Activated CD4-positive, CD25-positive, alpha-beta regulatory T cell treated with anti-CD3 and anti-CD28 coated beads, Interleukin-2, amount 50 U/mL, for 16 hours (primary cell): ENCODE measurements around the gene GNAT1.
"Not testable (repeated sequence)": the region's sequence is repeated elsewhere in the genome, so short reads cannot be mapped to it uniquely, and the experiment has no call there.

Experiments
- DNase-seq: peaks from one replicate; pipeline ENCODE4 v3.0.0-alpha.2; 2020; ENCODE audit warnings: low read depth, low spot score

The GNAT1 gene

GRCh38 chr3:50202353-50203112 lies 11.1 kb downstream of the GNAT1 start:
- DNase-seq, result no peak

DNA sequence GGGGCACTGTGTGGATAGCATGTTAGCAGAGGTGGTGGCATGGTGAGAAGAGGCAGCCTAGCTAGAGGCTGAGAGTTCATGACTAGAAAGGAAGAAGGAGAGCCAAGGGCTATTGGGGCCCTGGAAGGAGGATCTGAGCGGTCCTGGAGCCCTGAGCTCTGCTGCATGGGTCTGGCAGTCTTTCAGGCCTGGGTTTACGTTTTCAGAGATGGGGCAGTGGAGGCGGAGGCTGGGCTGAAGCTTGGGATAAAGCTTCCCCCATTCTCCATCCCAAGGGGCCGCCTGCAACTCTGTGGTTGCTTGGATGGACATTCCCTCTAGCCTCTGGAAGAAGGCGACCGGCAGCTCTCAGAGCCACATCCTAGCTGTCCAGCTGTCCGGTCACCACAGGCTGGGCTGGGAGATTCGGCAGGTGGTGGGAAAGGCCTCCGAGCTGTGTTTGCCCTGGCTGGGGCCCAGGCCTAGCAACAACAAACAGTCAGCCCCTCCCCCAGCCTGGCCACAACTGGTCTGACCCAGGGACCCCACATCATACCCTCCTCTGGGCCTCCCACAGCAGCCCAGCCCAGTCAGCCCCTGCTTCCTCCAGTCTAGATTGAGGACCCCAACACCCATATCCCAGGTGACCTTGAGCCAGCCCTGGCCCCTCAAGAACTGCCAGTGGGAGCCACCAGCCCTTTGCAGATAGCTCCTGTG lies 11.9 kb downstream of the GNAT1 start:
- DNase-seq, result no peak

DNA sequence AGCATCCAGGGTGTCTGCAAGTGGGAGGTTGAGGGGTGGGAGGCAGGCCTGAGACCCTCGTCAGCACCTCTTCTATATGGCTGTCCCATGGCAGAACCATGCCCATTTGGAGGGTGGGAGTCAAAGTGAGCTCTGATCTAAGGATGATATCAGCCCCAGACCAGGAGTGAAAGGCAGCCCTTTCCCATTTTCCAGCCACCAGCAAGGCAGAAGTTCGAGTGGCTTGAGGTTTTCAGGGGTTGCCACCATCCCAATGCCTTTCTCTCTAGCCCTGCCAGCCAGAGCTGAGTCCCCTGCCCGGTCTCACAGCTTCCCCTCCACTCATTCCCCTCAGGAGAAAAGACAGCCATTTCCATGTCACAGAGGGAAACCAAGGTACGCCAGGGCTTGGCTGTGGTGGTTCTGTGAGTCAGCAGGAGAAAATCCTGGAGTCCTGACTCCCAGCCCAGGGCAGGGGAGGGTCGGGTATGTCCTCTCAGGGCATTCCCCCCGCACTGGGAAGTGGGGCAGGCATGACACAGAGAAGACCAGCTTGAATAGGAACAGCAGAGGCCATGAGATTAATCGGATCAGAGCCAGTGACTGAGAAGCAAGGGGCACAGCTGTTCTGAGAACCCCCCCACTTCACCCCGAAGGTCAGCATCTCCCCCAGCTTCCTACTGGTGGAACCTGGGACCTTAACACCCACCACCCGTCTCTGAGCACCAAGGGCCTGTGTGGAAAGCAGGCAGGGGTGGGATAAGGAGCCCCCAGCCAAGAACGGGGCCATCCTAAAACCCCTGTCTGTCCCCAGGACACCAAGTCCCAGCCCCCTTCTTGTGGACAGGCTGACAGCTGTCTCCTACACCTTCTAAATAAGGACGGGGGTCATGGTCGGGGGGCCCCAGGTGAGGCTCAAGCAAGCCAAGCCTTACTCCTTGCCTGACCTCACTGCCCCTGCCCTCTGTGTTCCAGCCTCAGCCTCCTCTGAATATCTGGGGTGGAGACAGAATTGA lies 12.7 kb downstream of the GNAT1 start:
- no peak for DNase-seq

GRCh38 chr3:50204804-50205412 lies 13.5 kb downstream of the GNAT1 start, which contains the start of gene SLC38A3:
Gene SLC38A3 (plus strand): TSS chr3:50205271. CDS start chr3:50214200, 8,929 bp downstream.
- DNase-seq, result no peak

DNA sequence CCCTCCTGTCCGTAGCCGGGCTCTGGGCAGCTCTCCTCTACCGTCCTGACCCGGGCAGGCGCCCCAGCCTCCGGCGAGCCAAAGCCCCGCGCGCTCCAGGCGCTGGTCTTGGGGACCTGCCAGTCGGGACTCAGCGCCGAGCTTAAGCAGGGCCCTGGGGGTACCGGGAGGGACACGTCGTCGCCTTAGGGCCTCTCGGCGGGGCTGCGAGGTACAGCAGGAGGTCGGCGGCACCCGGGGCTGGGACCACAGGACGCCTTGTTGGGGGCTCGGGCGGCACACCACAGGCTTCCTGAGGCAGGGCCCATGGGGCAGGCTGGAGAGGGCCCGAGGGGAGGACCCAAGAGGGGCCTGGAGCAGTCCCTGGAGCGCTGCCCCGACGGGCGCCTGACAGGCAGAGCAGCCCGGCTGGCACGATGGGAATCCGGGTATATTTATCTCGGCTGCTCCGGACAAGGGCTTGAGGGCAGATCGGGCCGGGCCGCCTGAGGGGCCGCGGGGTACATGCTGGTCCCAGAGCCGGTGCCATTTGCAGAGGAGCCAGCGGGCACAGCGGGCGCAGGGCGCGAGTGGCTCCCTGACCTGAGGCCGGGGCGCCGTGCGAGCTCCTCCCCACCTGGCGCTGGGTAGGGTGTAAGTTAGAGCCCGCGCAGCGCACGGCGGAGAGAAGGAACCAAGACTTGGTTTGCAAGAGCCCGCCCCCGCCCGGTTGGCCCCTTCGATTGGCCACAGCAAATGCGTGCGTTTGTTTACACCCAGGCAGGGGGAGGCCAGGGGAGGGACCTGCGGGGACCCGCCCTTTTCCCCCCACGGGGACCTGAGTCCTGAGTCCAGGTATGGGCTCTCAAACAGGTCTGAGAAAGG lies 14.2 kb downstream of the GNAT1 start:
- no peak for DNase-seq

DNA sequence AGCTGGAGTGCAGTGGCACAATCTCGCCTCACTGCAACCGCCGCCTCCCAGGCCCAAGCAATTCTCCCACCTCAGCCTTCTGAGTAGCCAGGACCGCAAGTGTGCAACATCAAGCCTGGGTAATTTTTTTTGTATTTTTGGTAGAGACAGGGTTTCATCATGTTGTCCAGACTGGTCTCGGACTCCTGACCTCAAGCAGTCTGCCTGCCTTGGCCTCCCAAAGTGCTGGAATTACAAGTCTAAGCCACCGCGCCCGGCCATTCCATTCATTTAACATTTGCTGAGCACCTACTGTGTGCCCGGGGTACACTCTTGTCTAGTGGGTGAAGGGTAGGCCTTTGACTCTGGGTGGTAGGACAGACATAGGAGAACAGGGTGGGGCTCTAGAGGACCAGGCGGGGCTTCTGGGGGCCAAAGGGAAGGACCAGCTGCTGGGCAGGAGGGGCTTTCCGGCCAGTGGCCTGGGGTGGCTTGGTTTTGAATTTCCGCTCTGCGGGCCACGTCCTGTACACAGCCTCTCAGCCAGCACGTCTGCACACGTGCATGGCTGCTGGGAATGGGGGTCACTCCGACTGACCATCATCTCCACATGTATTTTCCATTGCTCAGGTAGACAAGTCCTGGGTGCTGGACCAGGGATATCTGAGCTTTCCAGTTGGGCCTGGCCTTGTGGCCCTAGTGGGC lies 16.1 kb downstream of the GNAT1 start:
- no peak for DNase-seq

GRCh38 chr3:50208677-50209344 lies 17.4 kb downstream of the GNAT1 start:
- DNase-seq, result no peak

- no peak for DNase-seq
Measured at GRCh38 chr3:50210176-50210509, 18.7 kb downstream of the GNAT1 start.

DNA sequence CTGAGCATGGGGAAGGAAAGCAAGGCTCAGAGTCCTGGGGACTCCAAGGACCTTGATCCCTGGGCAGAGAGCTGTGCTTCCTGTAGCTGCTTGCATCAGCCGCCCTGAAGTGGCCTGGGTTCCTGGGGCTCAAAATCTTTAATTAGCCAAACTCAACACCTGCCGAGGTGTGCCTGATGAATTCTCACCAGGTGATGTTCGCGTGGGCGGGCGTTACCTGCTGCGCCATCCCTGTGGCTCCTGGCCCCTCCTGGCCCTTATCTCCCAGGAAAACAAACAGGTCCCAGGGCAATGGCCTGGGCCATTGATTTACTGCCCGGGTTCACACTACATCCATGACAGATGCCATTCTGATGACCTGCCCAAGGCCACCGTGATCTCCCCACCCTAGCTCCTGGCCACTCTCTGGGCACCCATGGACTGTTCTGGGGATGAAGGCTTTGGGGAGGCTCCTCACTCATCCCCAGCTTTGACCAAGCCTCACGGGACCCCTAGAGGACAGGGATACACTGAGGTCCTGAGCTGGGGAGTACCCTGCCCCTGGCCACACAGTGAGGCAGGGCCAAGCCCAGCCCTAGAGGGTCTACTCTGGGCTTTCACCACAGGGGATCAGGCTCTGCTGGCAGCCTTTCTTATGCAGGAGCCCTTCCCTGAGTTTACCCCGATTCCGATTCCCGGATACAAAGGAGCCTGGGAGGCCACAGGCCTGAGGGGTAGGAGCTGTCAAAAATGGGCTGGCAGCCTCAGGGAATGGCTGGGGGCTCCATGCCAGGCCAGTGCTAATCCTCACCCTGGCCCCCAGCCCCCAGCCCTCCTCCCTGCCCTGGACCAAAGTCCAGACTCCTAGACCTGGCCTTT lies 19.3 kb downstream of the GNAT1 start:
- DNase-seq, result no peak

DNA sequence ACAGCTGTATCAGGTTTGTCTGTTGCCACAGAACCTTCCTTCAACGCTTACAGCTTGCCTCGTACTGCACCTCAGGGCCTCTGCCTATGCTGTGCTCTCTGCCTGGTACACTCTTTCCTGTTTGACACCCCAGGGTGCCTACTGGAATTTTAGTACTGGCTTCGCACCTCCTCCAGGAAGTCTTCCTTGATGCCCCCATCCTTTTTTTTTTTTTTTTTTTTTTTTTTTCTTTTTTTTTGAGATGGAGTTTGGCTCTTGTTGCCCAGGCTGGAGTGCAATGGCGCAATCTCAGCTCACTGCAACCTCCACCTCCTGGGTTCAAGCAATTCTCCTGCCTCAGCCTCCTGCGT lies 19.9 kb downstream of the GNAT1 start:
- not testable (repeated sequence) for DNase-seq

DNA sequence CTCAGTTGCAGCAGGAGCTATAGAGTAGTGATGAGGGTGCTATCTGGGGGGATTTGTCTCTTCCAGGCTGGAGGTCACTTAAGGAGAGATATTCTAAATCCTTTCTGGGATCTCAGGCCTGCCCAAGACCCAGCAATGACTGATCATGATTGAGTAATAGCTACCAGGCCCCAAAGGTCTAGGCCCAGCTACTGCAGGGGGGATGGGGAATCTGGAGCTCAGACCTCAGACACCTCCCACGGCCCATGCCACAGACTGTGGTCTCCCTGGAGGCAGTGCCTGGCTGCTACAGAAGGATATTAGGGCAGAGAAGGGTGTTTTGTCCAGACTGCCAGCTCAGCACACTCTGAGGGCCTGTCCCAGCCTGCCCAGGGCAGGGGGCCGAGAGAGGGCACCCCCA lies 20.5 kb downstream of the GNAT1 start:
- DNase-seq, result no peak

DNA sequence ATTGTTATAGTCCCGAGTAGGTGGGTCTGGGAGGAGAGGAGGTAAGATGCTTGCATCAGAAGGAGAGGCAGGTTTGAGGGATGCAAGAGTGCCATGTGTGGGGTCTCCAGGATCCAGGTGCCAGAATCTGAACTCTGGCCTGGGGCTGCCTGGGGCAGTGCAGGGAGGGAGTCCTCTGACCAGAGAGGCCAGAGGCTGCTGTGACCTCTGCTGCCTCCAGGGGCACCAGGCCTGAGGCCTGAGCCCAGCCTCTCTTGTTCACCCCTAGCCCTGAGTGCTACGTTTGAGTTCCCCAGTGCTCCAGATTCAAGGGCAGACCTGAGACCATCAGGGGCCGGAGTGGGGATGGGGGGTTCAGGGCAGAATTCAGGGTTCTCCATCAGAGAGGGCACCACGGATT lies 21.1 kb downstream of the GNAT1 start:
- no peak for DNase-seq

DNA sequence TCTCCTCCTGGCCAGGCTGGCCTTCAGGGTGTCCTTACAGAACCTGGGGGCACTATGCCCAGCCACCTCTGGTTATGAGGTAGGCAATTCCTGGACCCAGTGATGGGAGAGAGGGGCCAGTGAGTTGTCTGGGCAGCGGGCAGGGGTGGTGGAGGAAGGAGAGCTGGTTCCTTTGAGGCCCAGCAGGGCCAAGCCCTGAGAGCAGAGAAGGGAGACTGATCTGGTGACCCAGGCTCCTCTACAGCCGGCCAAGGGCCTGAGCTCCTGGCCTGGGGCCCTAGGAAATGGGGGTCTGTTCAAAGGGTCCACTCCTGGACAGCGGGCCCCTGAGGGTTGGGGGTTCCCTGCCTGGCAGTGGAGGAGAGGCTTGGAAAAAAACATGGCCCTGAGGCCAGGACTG lies 21.6 kb downstream of the GNAT1 start:
- DNase-seq, result no peak

DNA sequence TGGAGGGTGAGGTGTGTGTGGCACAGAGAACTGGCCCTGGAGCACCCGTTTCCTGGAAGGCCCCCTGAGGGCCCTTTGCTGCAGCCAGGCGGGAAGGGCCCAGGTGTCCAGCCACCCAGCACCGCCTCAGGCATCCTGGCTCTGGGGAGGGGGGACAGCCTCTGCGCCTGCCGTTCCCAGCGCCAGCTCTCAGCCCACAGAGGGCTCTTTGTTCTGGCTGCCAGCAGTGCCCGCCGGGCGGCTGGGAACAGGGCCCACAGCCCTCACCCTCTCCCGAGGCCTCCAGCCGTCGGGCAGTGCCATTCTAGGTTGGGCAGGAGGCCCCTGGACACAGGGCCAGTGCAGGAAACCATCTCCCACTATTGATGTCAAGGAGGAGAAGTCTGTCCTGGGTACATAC lies 22.0 kb downstream of the GNAT1 start:
- DNase-seq, result no peak

- no peak for DNase-seq
Measured at GRCh38 chr3:50214824-50215223, 23.4 kb downstream of the GNAT1 start.

- DNase-seq, result no peak
Measured at GRCh38 chr3:50215529-50215928, 24.1 kb downstream of the GNAT1 start.

DNA sequence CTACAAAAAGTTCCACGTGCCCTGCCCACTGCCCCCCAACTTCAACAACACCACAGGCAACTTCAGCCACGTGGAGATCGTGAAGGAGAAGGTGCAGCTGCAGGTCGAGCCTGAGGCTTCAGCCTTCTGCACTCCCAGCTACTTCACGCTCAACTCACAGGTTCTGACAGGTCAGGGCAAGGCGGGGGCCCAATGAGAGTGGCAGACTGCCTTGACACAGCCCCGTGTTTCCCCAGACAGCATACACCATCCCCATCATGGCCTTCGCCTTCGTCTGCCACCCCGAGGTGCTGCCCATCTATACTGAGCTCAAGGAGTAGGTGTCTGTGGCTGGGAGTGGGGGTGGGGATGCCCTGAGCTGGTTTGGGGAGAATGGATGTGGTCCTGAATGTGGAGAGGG lies 26.3 kb downstream of the GNAT1 start:
- DNase-seq, result no peak

DNA sequence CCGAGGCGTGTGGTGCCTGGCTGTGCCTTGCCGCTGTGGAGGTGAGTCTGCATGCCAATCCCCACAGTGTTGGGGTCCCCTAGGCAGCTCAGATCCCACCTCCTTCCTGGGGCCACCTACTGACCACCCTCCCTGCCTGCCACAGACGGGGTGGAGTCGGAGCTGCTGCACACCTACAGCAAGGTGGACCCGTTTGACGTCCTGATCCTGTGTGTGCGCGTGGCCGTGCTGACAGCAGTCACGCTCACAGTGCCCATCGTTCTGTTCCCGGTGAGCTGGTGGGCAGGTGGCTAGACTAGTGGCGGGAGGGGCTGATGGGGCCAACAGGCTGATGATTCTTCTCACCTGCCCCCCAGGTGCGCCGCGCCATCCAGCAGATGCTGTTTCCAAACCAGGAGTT lies 27.0 kb downstream of the GNAT1 start:
- DNase-seq, result no peak

- no peak for DNase-seq
Measured at GRCh38 chr3:50219285-50219684, 27.9 kb downstream of the GNAT1 start.
